WTC11 (cell line): ENCODE data around the gene ZNF670. TPM values are rescaled to one million over a fixed set of nuclear protein-coding genes. Genes with fewer than 3 reads are reported as not detected.

ENCODE experiments used
- ATAC-seq: fragments of 200-7000 bp; cut with Tn5 transposase; 2 replicates; pipeline ENCODE4 v1.10.0; 2021; ENCODE audit warnings: mild to moderate bottlenecking, moderate library complexity
- CTCF ChIA-PET: fragments of 300-600 bp; sonication (Branson Sonifier 250); formaldehyde crosslinking; loops from one replicate; lab custom pipeline; 2021; ENCODE audit warnings: antibody characterized with exemption; lab: Charles Lee
- POLR2A ChIA-PET: fragments of 350-600 bp; sonication (Branson Sonifier 250); formaldehyde crosslinking; loops from one replicate; lab custom pipeline; 2021; ENCODE audit warnings: antibody characterized with exemption; lab: Charles Lee
- DNase-seq: peaks from one replicate; pipeline ENCODE4 v3.0.0; 2021; ENCODE audit warnings: low spot score
- H3K27ac Mint-ChIP-seq: 2 replicates; pipeline ENCODE4 v1.8.0; 2021; ENCODE audit warnings: mixed read lengths
- H3K27me3 Mint-ChIP-seq: 2 replicates; pipeline ENCODE4 v1.8.0; 2021; ENCODE audit warnings: low read depth, mild to moderate bottlenecking, moderate library complexity, mixed read lengths
- H3K36me3 Mint-ChIP-seq: 2 replicates; pipeline ENCODE4 v1.8.0; 2021; ENCODE audit warnings: mixed read lengths
- H3K4me1 Mint-ChIP-seq: 2 replicates; pipeline ENCODE4 v1.8.0; 2022; ENCODE audit warnings: mixed read lengths
- H3K4me3 Mint-ChIP-seq: 2 replicates; pipeline ENCODE4 v1.8.0; 2021; ENCODE audit warnings: mild to moderate bottlenecking, moderate library complexity, mixed read lengths
- H3K9me3 Mint-ChIP-seq: 2 replicates; pipeline ENCODE4 v1.8.0; 2021; ENCODE audit warnings: mixed read lengths
- AFF4 ChIP-seq: sonication (generic); formaldehyde crosslinking; IDR thresholded peaks from 2 replicates; pipeline ENCODE4 v1.8.1; 2023; ENCODE audit warnings: mild to moderate bottlenecking, missing genetic modification reagents, borderline replicate concordance
- AR ChIP-seq: fragments of 250-450 bp; sonication (Bioruptor Pico); IDR thresholded peaks from 2 replicates; pipeline ENCODE4 v1.9.0; 2021; ENCODE audit warnings: mild to moderate bottlenecking
- ATF1 ChIP-seq: sonication (generic); formaldehyde crosslinking; IDR thresholded peaks from 2 replicates; pipeline ENCODE4 v1.8.1; 2023; ENCODE audit warnings: mild to moderate bottlenecking, moderate library complexity, missing genetic modification reagents
- ATF2 ChIP-seq: sonication (generic); formaldehyde crosslinking; IDR thresholded peaks from 2 replicates; pipeline ENCODE4 v1.8.1; 2022; ENCODE audit warnings: low read depth, missing genetic modification reagents, borderline replicate concordance
- CREM ChIP-seq: sonication (generic); formaldehyde crosslinking; IDR thresholded peaks from 2 replicates; pipeline ENCODE4 v1.8.1; 2022; ENCODE audit warnings: mild to moderate bottlenecking, missing genetic modification reagents, moderate library complexity
- ERG ChIP-seq: fragments of 250-450 bp; sonication (Bioruptor Pico); IDR thresholded peaks from 2 replicates; pipeline ENCODE4 v1.8.0; 2021; ENCODE audit warnings: mild to moderate bottlenecking
- ESRRA ChIP-seq: sonication (generic); formaldehyde crosslinking; IDR thresholded peaks from 2 replicates; pipeline ENCODE4 v1.8.1; 2022; ENCODE audit warnings: mild to moderate bottlenecking, missing genetic modification reagents, borderline replicate concordance
- ETV6 ChIP-seq: sonication (generic); formaldehyde crosslinking; IDR thresholded peaks from 2 replicates; pipeline ENCODE4 v1.8.1; 2022; ENCODE audit warnings: mild to moderate bottlenecking, missing genetic modification reagents
- GRHL2 ChIP-seq: fragments of 250-450 bp; sonication (Bioruptor Pico); IDR thresholded peaks from 2 replicates; pipeline ENCODE4 v1.8.0; 2022; ENCODE audit warnings: mild to moderate bottlenecking, moderate library complexity; ENCODE audit not compliant: insufficient replicate concordance, severe bottlenecking
- HMGA2 ChIP-seq: fragments of 250-450 bp; sonication (Bioruptor Pico); IDR thresholded peaks from 2 replicates; pipeline ENCODE4 v1.4.0; 2021; ENCODE audit warnings: mild to moderate bottlenecking, moderate library complexity
- MXD4 ChIP-seq: fragments of 250-450 bp; sonication (Bioruptor Pico); IDR thresholded peaks from 2 replicates; pipeline ENCODE4 v1.8.0; 2021; ENCODE audit warnings: mild to moderate bottlenecking, moderate library complexity, borderline replicate concordance
- NFATC4 ChIP-seq: fragments of 250-450 bp; sonication (Bioruptor Pico); IDR thresholded peaks from 2 replicates; pipeline ENCODE4 v1.9.0; 2021; ENCODE audit warnings: mild to moderate bottlenecking
- NFYB ChIP-seq: sonication (generic); formaldehyde crosslinking; conservative IDR thresholded peaks from 2 replicates; pipeline ENCODE4 v1.8.0; 2022; ENCODE audit warnings: low read depth, missing genetic modification reagents
- NR1H2 ChIP-seq: sonication (generic); formaldehyde crosslinking; IDR thresholded peaks from 2 replicates; pipeline ENCODE4 v1.9.0; 2021; ENCODE audit warnings: mild to moderate bottlenecking, moderate library complexity, missing genetic modification reagents
- NR3C1 ChIP-seq: sonication (generic); formaldehyde crosslinking; conservative IDR thresholded peaks from 2 replicates; pipeline ENCODE4 v1.8.1; 2023; ENCODE audit warnings: low read depth, mild to moderate bottlenecking, missing genetic modification reagents
- OVOL2 ChIP-seq: fragments of 250-450 bp; sonication (Bioruptor Pico); IDR thresholded peaks from 2 replicates; pipeline ENCODE4 v1.9.0; 2021; ENCODE audit warnings: mild to moderate bottlenecking, borderline replicate concordance
- RELA ChIP-seq: sonication (generic); formaldehyde crosslinking; IDR thresholded peaks from 2 replicates; pipeline ENCODE4 v1.8.1; 2022; ENCODE audit warnings: missing genetic modification reagents, mild to moderate bottlenecking, borderline replicate concordance
- RORB ChIP-seq: fragments of 250-450 bp; sonication (Bioruptor Pico); IDR thresholded peaks from 2 replicates; pipeline ENCODE4 v1.9.0; 2021; ENCODE audit warnings: mild to moderate bottlenecking
- SOX15 ChIP-seq: fragments of 250-450 bp; sonication (Bioruptor Pico); IDR thresholded peaks from 2 replicates; pipeline ENCODE4 v1.9.0; 2021; ENCODE audit warnings: mild to moderate bottlenecking
- TCF7 ChIP-seq: sonication (generic); formaldehyde crosslinking; IDR thresholded peaks from 2 replicates; pipeline ENCODE4 v1.8.0; 2022; ENCODE audit warnings: mild to moderate bottlenecking, low read depth, missing genetic modification reagents, moderate library complexity
- TP53 ChIP-seq: sonication (generic); formaldehyde crosslinking; IDR thresholded peaks from 2 replicates; pipeline ENCODE4 v1.8.1; 2023; ENCODE audit warnings: mild to moderate bottlenecking, missing genetic modification reagents
- USF1 ChIP-seq: sonication (generic); formaldehyde crosslinking; IDR thresholded peaks from 2 replicates; pipeline ENCODE4 v1.8.0; 2022; ENCODE audit warnings: mild to moderate bottlenecking, missing genetic modification reagents
- ZNF121 ChIP-seq: sonication (generic); formaldehyde crosslinking; IDR thresholded peaks from 2 replicates; pipeline ENCODE4 v1.8.0; 2023; ENCODE audit warnings: missing genetic modification reagents
- ZNF219 ChIP-seq: sonication (generic); formaldehyde crosslinking; IDR thresholded peaks from 2 replicates; pipeline ENCODE4 v1.8.0; 2023; ENCODE audit warnings: missing genetic modification reagents, mild to moderate bottlenecking, borderline replicate concordance
- ZNF263 ChIP-seq: sonication (generic); formaldehyde crosslinking; IDR thresholded peaks from 2 replicates; pipeline ENCODE4 v1.8.1; 2022; ENCODE audit warnings: low read depth, mild to moderate bottlenecking, moderate library complexity, missing genetic modification reagents
- ZNF416 ChIP-seq: fragments of 250-450 bp; sonication (Bioruptor Pico); IDR thresholded peaks from 2 replicates; pipeline ENCODE4 v1.9.0; 2021; ENCODE audit warnings: mild to moderate bottlenecking, inconsistent platforms
- ZNF423 ChIP-seq: fragments of 250-450 bp; sonication (Bioruptor Pico); IDR thresholded peaks from 2 replicates; pipeline ENCODE4 v2.1.2; 2022; ENCODE audit warnings: mild to moderate bottlenecking, moderate library complexity
- ZNF671 ChIP-seq: fragments of 250-450 bp; sonication (Bioruptor Pico); IDR thresholded peaks from 2 replicates; pipeline ENCODE4 v1.8.0; 2021; ENCODE audit warnings: mild to moderate bottlenecking
- total RNA-seq: library from RNA; stranded (reverse); gene quantifications from 3 replicates; pipeline ENCODE4 v1.2.3, GENCODE V29; 2021

ZNF670 gene
- total RNA-seq, 1 experiment from 2014 or later, result 11.1 TPM

- no peak for DNase-seq
- ChIA-PET POLR2A (no interaction called here), CTCF (no interaction called here)
- Mint-ChIP-seq H3K36me3 (peaks cover 20% of the 10 kb centered on the region), H3K4me1 (no peaks in the 10 kb centered on the region; the same call in 1 of the 2 replicates), H3K9me3 (peaks cover 9% of the 10 kb centered on the region; the same call in 1 of the 2 replicates), H3K27me3 (no peaks in the 10 kb centered on the region)
- no peak for ATAC-seq
- TF ChIP-seq ZNF121 (CRISPR knock-in tag) (no peak), TCF7 (CRISPR knock-in tag) (no peak), RELA (CRISPR knock-in tag) (no peak), HMGA2 (CRISPR knock-in tag) (no peak), ATF1 (CRISPR knock-in tag) (no peak), USF1 (CRISPR knock-in tag) (no peak), NR1H2 (CRISPR knock-in tag) (no peak), OVOL2 (CRISPR knock-in tag) (no peak), ETV6 (CRISPR knock-in tag) (no peak), GRHL2 (no peak), AFF4 (CRISPR knock-in tag) (no peak), ZNF219 (CRISPR knock-in tag) (no peak), NR3C1 (no peak), SOX15 (CRISPR knock-in tag) (no peak), ESRRA (CRISPR knock-in tag) (no peak), RORB (no peak), ZNF263 (no peak)
- TF ChIP-seq, all 79 proteins: peak for 0
- H3K27ac Mint-ChIP-seq, result 0 out of 2 replicates have a peak overlapping the region, but pooled peaks have one; percentile 4
- no peak overlapping the region for H3K4me3 Mint-ChIP-seq
These were observed 17.5 kb upstream of the ZNF670 start for GRCh38 chr1:247096112-247096511.

- peaks cover 13% of the 10 kb centered on the region for H3K4me1 Mint-ChIP-seq
- no peaks in the 10 kb centered on the region for H3K36me3 Mint-ChIP-seq
- DNase-seq (no peak), ATAC-seq (0 out of 2 replicates have a peak, but pooled peaks have one; percentile 10)
- H3K4me3 Mint-ChIP-seq, result no peak overlapping the region
- no peak overlapping the region for H3K27ac Mint-ChIP-seq
- no peaks in the 10 kb centered on the region for H3K27me3 Mint-ChIP-seq
- H3K9me3 Mint-ChIP-seq, result no peaks in the 10 kb centered on the region
- CTCF ChIA-PET, result interaction anchor here (1.8 to 1.9 kb wide), 2 partner anchors 11 to 56 kb away, joined by 6 to 8 read pairs; no protein-coding TSS in a partner anchor
- POLR2A ChIA-PET, result no interaction called here
- TF ChIP-seq ATF2 (CRISPR knock-in tag), result no peak
- TF ChIP-seq AR (CRISPR knock-in tag), result no peak
- TF ChIP-seq ZNF671 (CRISPR knock-in tag), result no peak
- TF ChIP-seq NFYB (CRISPR knock-in tag), result no peak
- TF ChIP-seq ZNF121 (CRISPR knock-in tag), result no peak
- no peak for TF ChIP-seq ZNF416 (CRISPR knock-in tag)
- TF ChIP-seq SOX15 (CRISPR knock-in tag), result no peak
- no peak for TF ChIP-seq NFATC4 (CRISPR knock-in tag)
- no peak for TF ChIP-seq TP53
- TF ChIP-seq MXD4 (CRISPR knock-in tag), result no peak
- TF ChIP-seq CREM (CRISPR knock-in tag), result no peak
- no peak for TF ChIP-seq ZNF423 (CRISPR knock-in tag)
- TF ChIP-seq ERG (CRISPR knock-in tag), result no peak
These were observed 11.8 kb upstream of the ZNF670 start for GRCh38 chr1:247090455-247090854.
